Omental fat pad (tissue), 4 donors: ENCODE data around the gene KICS2. TPM values are rescaled to one million over a fixed set of nuclear protein-coding genes. Genes with fewer than 3 reads are reported as not detected.

Experiments used
- ATAC-seq: fragments of 150-250 bp; one replicate; pipeline ENCODE4 v1.9.1; 2016; ENCODE audit warnings: mild to moderate bottlenecking, moderate library complexity; ENCODE audit not compliant: low FRiP score
- DNase-seq: peaks from one replicate; pipeline ENCODE4 v3.0.0-alpha.2; 2019; ENCODE audit warnings: low spot score
- total RNA-seq, 4 donors: library from RNA; depleted of rRNA; stranded (reverse); fragments of >200 nt; gene quantifications; one replicate each; pipeline ENCODE4 v1.1.0, GENCODE V29; 2016
- TF ChIP-seq, protein P1 (sequence below), 3 donors: fragments of 450-650 bp; IDR thresholded peaks; one replicate each; pipeline ENCODE4 v1.5.1; 2016 to 2017; ENCODE audit warnings: antibody characterized with exemption in 3 of 3, mild to moderate bottlenecking in 3 of 3, moderate library complexity in 2 of 3

The KICS2 gene
- total RNA-seq, 4 donors from 2014 or later, result 8.8 to 15.9 (median 10.4) TPM

DNA sequence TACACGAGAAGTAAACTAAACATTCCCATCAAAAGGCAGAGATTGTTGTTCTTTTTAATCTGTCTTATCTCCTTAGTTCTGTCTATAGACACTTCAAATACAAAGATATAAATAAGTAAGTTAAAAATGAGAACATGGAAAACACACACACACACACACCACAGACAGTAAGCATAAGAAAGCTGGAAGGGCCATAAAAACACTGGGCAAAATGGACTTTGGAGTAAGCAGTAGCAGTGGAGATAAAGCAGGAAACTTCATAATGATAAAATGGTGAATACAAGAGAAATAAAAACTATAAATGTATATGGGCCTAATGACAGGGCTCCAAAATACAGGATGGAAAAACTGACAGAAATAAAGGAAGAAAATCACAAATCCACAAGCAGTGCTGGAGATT lies 32.6 kb downstream of the KICS2 start:
- TF ChIP-seq, protein P1, sequence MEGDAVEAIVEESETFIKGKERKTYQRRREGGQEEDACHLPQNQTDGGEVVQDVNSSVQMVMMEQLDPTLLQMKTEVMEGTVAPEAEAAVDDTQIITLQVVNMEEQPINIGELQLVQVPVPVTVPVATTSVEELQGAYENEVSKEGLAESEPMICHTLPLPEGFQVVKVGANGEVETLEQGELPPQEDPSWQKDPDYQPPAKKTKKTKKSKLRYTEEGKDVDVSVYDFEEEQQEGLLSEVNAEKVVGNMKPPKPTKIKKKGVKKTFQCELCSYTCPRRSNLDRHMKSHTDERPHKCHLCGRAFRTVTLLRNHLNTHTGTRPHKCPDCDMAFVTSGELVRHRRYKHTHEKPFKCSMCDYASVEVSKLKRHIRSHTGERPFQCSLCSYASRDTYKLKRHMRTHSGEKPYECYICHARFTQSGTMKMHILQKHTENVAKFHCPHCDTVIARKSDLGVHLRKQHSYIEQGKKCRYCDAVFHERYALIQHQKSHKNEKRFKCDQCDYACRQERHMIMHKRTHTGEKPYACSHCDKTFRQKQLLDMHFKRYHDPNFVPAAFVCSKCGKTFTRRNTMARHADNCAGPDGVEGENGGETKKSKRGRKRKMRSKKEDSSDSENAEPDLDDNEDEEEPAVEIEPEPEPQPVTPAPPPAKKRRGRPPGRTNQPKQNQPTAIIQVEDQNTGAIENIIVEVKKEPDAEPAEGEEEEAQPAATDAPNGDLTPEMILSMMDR (IDR thresholded peaks at IDR 0.05), result no peak
- DNase-seq, result no peak
- no peak for ATAC-seq

DNA sequence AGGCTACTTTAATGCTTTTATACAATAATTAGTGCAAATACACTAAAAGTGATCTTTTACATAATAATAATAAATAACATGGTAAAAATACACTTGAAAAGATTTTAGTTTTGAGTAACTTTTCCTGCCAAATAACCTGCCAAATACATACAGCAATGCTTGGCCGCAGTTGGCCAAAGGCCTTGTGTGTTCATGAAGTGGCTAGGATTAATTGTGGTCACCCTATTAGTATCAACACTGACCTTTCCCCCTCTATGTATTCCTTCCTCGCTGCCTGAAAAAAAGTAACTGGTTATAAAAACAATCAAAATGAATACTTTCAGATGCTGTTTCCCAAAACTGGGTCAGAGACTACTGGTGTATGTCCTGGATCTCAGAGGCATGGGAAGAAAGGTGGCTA lies 34.3 kb downstream of the KICS2 start:
- TF ChIP-seq, protein P1 (IDR thresholded peaks at IDR 0.05), result no peak
- DNase-seq, result no peak
- ATAC-seq, result no peak

DNA sequence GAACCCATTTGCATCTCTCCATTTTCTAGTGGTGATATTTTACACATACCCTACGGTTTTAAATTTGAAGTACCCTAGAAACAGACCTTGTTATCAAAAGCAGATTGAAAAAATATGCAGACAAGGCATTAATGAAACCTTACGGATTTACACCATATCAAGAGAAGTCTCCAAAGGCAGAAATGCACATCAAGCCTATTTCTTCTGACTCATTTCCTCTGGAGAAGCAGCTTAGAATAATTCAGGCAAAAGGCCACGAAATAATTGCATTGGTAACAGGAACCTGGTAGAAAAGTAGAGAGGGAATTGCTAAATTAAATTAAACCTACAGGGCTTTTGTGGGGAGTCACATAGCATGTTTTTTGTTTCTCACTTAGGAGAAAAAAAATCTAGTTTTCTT lies 34.7 kb downstream of the KICS2 start:
- no peak for DNase-seq
- no peak for ATAC-seq
- TF ChIP-seq, protein P1 (IDR thresholded peaks at IDR 0.05), result no peak

- ATAC-seq, result no peak
Observed at GRCh38 chr12:64186789-64187188, 35.3 kb downstream of the KICS2 start.

DNA sequence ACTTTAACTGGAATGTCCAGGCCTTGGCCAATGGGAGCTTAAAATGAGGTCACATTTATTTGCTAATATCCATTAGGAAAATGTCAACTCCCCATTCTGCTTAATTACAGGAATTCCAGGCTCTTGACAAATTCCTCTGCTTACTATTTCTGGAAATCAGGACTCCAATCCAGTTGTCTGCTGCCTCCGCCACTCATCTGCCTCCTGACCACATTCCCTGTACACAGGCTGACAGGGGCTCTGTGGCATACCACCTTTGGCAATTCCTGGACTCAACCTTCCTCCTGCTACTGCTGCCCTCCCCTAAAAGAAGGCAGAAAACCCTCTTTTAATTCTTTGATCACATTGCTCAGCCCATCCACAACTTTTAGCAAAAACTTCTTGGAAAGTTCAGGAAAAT lies 37.9 kb downstream of the KICS2 start:
- DNase-seq, result no peak
- TF ChIP-seq, protein P1 (IDR thresholded peaks at IDR 0.05), result no peak
- no peak for ATAC-seq

More at GRCh38 chr12:64186789-64187188, 35.3 kb downstream of the KICS2 start:
- TF ChIP-seq, protein P1 (IDR thresholded peaks at IDR 0.05), result no peak
- no peak for DNase-seq

- peak; percentile 92 for ATAC-seq
- TF ChIP-seq, protein P1 (IDR thresholded peaks at IDR 0.05), result peak in 1 of 3 donors; percentile 5
- DNase-seq, result no peak
Observed at GRCh38 chr12:64181430-64182291, 40.4 kb downstream of the KICS2 start.

- ATAC-seq (peak; percentile 84), DNase-seq (no peak)
- TF ChIP-seq, protein P1 (IDR thresholded peaks at IDR 0.05), result no peak
Observed at GRCh38 chr12:64180951-64181350, 41.1 kb downstream of the KICS2 start.
